Measurements from ENCODE around the gene KCNK18. TPM values are rescaled to one million over a fixed set of nuclear protein-coding genes. Genes with fewer than 3 reads are reported as not detected.

The KCNK18 gene
- total and polyA plus RNA-seq, 2 donors = 0.02 TPM; not detected in 1

DNA sequence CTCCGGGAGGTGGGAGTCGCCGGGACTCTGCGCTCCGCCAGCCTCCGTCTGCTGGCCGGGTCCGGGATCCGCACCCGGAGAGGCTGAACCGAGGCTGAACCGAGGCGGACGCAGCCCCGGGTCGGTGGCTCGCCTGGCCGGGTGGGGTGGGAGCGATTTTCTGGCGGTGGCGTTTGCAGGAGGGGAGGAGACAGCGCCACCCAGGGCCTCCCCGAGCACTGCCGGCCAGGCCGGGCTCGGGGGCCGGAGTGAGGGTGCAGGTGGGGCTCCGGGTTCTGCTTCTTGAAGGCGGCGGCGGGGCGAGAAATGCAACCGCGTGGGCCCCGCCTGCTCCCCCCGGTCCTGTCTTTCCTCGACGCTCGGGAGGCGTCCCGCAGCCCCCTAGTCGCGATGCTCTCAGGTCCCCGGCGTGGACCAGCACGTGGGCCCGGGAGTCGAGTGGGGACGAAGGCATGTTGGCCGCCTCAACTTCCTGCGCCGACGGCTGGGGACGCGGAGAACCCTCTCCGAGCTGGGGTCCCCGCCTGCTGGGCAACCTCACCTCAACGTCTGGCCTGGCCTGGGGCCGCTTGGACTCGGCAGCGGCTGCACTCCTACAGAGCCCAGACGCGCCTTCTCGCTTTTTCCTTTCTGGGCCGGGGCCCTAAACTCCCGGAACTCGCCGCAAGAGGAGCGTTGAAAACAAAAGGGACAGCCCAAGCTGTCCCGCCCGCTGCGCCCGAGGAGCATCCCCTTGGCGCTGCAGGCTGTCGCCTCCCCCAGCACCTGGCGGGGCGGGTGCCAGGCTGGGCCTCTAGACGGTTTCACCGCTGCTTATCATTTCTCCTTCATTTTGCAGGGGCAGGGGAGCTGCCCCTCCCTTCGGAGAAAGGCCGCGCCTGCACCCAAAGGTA is 34.0 kb upstream of the KCNK18 start:
- Histone ChIP-seq H3K27me3 (ENCODE audit: control insufficient read depth in 2 of 2, insufficient read depth in 1 of 2, low read length in 1 of 2) (peaks cover 86 to 100% of the 10 kb centered on the region in 2 donors), H3K4me3 (ENCODE audit: low read length in 2 of 2) (no peak overlapping the region), H3K27ac (ENCODE audit: low read depth in 1 of 2, low read length in 1 of 2) (no peak overlapping the region), H3K4me1 (ENCODE audit: control insufficient read depth in 2 of 2, insufficient read depth in 2 of 2, low read length in 2 of 2) (peaks cover 0 to 9% of the 10 kb centered on the region in 2 donors), H3K9me3 (ENCODE audit: control insufficient read depth in 2 of 2, insufficient read depth in 1 of 2, low read length in 1 of 2) (peaks cover 0 to 6% of the 10 kb centered on the region in 2 donors), H3K36me3 (ENCODE audit: control insufficient read depth in 2 of 2, insufficient read depth in 2 of 2, low read length in 1 of 2) (no peaks in the 10 kb centered on the region)
- no peak for DNase-seq (ENCODE audit: low read depth in 6 of 9, low spot score in 9 of 9)
- WGBS = 4% methylated on average over 82 of the region's 82 CpGs

GRCh38 chr10:117163954-117164548 is 33.2 kb upstream of the KCNK18 start:
- no peak overlapping the region for H3K4me3 ChIP-seq (ENCODE audit: low read length in 2 of 2)
- peaks cover 0 to 6% of the 10 kb centered on the region in 2 donors for H3K9me3 ChIP-seq (ENCODE audit: control insufficient read depth in 2 of 2, insufficient read depth in 1 of 2, low read length in 1 of 2)
- H3K27ac ChIP-seq (ENCODE audit: low read depth in 1 of 2, low read length in 1 of 2) = no peak overlapping the region
- WGBS = 14% methylated on average over 16 of the region's 16 CpGs
- no peaks in the 10 kb centered on the region for H3K36me3 ChIP-seq (ENCODE audit: control insufficient read depth in 2 of 2, insufficient read depth in 2 of 2, low read length in 1 of 2)
- peaks cover 0 to 9% of the 10 kb centered on the region in 2 donors for H3K4me1 ChIP-seq (ENCODE audit: control insufficient read depth in 2 of 2, insufficient read depth in 2 of 2, low read length in 2 of 2)
- H3K27me3 ChIP-seq (ENCODE audit: control insufficient read depth in 2 of 2, insufficient read depth in 1 of 2, low read length in 1 of 2) = peaks cover 90 to 100% of the 10 kb centered on the region in 2 donors
- no peak for DNase-seq (ENCODE audit: low read depth in 6 of 9, low spot score in 9 of 9)

- WGBS = 5% methylated on average over 32 of the region's 32 CpGs
- H3K27me3 ChIP-seq (ENCODE audit: control insufficient read depth in 2 of 2, insufficient read depth in 1 of 2, low read length in 1 of 2) = peaks cover 90 to 100% of the 10 kb centered on the region in 2 donors
- peaks cover 0 to 9% of the 10 kb centered on the region in 2 donors for H3K4me1 ChIP-seq (ENCODE audit: control insufficient read depth in 2 of 2, insufficient read depth in 2 of 2, low read length in 2 of 2)
- DNase-seq (ENCODE audit: low read depth in 6 of 9, low spot score in 9 of 9) = no peak
- no peak overlapping the region for H3K27ac ChIP-seq (ENCODE audit: low read depth in 1 of 2, low read length in 1 of 2)
- H3K9me3 ChIP-seq (ENCODE audit: control insufficient read depth in 2 of 2, insufficient read depth in 1 of 2, low read length in 1 of 2) = peaks cover 0 to 6% of the 10 kb centered on the region in 2 donors
- H3K4me3 ChIP-seq (ENCODE audit: low read length in 2 of 2) = no peak overlapping the region
- no peaks in the 10 kb centered on the region for H3K36me3 ChIP-seq (ENCODE audit: control insufficient read depth in 2 of 2, insufficient read depth in 2 of 2, low read length in 1 of 2)
Observed at GRCh38 chr10:117164592-117165537, 32.4 kb upstream of the KCNK18 start.

DNA sequence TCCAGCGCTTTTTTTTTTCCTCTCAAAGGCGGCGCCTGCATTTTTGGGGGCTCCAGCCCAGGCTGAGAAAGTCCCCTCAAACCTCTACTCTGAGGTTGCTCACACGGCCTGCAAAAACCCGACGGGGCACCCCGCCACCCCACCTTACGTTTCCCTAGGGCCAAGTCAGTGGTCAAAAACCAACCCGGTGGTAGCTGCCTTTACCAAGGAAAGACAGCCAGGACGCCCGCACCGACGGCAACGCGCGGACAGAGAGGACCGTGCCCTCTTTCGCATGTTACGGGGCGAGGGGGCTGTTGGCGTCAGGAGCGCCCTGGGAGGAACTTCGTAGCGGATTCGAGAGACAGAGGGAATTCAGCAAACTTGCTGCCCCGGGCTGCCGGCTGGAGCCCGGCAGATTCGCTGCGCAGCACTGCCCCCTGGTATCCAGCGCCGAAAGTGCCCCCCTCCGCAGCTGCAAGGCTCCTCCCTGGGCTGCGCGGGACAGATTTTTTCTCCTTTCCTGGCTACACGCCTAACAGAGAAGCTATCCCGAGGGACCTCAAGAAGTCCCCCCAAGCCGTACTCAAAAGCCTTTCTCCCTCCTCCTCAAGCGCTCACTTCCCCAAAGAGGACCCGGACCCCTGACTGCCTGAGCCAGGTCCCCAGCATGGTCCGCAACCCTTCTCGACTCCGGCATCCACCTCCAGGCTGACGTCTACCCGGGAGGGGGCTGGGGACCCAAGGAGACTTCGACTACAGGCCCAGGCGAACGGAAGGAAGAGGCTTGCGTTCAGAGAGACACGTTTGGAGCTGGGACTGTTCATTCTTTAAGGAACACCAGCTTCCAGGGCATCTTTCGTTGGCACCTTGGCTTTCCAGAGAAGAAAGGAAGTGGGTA is 31.5 kb upstream of the KCNK18 start:
- no peak overlapping the region for H3K4me3 ChIP-seq (ENCODE audit: low read length in 2 of 2)
- H3K36me3 ChIP-seq (ENCODE audit: control insufficient read depth in 2 of 2, insufficient read depth in 2 of 2, low read length in 1 of 2) = no peaks in the 10 kb centered on the region
- peaks cover 0 to 6% of the 10 kb centered on the region in 2 donors for H3K9me3 ChIP-seq (ENCODE audit: control insufficient read depth in 2 of 2, insufficient read depth in 1 of 2, low read length in 1 of 2)
- WGBS = 3% methylated on average over 51 of the region's 51 CpGs
- H3K27ac ChIP-seq (ENCODE audit: low read depth in 1 of 2, low read length in 1 of 2) = no peak overlapping the region
- DNase-seq (ENCODE audit: low read depth in 6 of 9, low spot score in 9 of 9) = peak in 1 of 9 donors; percentile 21
- peaks cover 0 to 9% of the 10 kb centered on the region in 2 donors for H3K4me1 ChIP-seq (ENCODE audit: control insufficient read depth in 2 of 2, insufficient read depth in 2 of 2, low read length in 2 of 2)
- H3K27me3 ChIP-seq (ENCODE audit: control insufficient read depth in 2 of 2, insufficient read depth in 1 of 2, low read length in 1 of 2) = peaks cover 87 to 100% of the 10 kb centered on the region in 2 donors

GRCh38 chr10:117166418-117167345 is 30.6 kb upstream of the KCNK18 start:
- no peak for DNase-seq (ENCODE audit: low read depth in 6 of 9, low spot score in 9 of 9)
- Histone ChIP-seq H3K4me1 (ENCODE audit: control insufficient read depth in 2 of 2, insufficient read depth in 2 of 2, low read length in 2 of 2) (peaks cover 0 to 9% of the 10 kb centered on the region in 2 donors), H3K27ac (ENCODE audit: low read depth in 1 of 2, low read length in 1 of 2) (no peak overlapping the region), H3K27me3 (ENCODE audit: control insufficient read depth in 2 of 2, insufficient read depth in 1 of 2, low read length in 1 of 2) (peaks cover 82 to 99% of the 10 kb centered on the region in 2 donors), H3K4me3 (ENCODE audit: low read length in 2 of 2) (no peak overlapping the region), H3K36me3 (ENCODE audit: control insufficient read depth in 2 of 2, insufficient read depth in 2 of 2, low read length in 1 of 2) (no peaks in the 10 kb centered on the region), H3K9me3 (ENCODE audit: control insufficient read depth in 2 of 2, insufficient read depth in 1 of 2, low read length in 1 of 2) (peaks cover 0 to 6% of the 10 kb centered on the region in 2 donors)
- 14% methylated on average over 41 of the region's 41 CpGs for WGBS

GRCh38 chr10:117167346-117167788 is 29.9 kb upstream of the KCNK18 start:
- Histone ChIP-seq H3K27me3 (ENCODE audit: control insufficient read depth in 2 of 2, insufficient read depth in 1 of 2, low read length in 1 of 2) (peaks cover 79 to 98% of the 10 kb centered on the region in 2 donors), H3K9me3 (ENCODE audit: control insufficient read depth in 2 of 2, insufficient read depth in 1 of 2, low read length in 1 of 2) (peaks cover 0 to 6% of the 10 kb centered on the region in 2 donors), H3K4me1 (ENCODE audit: control insufficient read depth in 2 of 2, insufficient read depth in 2 of 2, low read length in 2 of 2) (peaks cover 0 to 9% of the 10 kb centered on the region in 2 donors), H3K27ac (ENCODE audit: low read depth in 1 of 2, low read length in 1 of 2) (no peak overlapping the region), H3K4me3 (ENCODE audit: low read length in 2 of 2) (no peak overlapping the region), H3K36me3 (ENCODE audit: control insufficient read depth in 2 of 2, insufficient read depth in 2 of 2, low read length in 1 of 2) (no peaks in the 10 kb centered on the region)
- WGBS = 15% methylated on average over 21 of the region's 21 CpGs
- DNase-seq (ENCODE audit: low read depth in 6 of 9, low spot score in 9 of 9) = no peak

GRCh38 chr10:117167789-117168674 is 29.3 kb upstream of the KCNK18 start:
- peak in 5 of 9 donors; percentile 25 to 64 (median 47) for DNase-seq (ENCODE audit: low read depth in 6 of 9, low spot score in 9 of 9)
- Histone ChIP-seq H3K9me3 (ENCODE audit: control insufficient read depth in 2 of 2, insufficient read depth in 1 of 2, low read length in 1 of 2) (peaks cover 0 to 6% of the 10 kb centered on the region in 2 donors), H3K27ac (ENCODE audit: low read depth in 1 of 2, low read length in 1 of 2) (no peak overlapping the region), H3K27me3 (ENCODE audit: control insufficient read depth in 2 of 2, insufficient read depth in 1 of 2, low read length in 1 of 2) (peaks cover 75 to 98% of the 10 kb centered on the region in 2 donors), H3K4me1 (ENCODE audit: control insufficient read depth in 2 of 2, insufficient read depth in 2 of 2, low read length in 2 of 2) (peaks cover 0 to 9% of the 10 kb centered on the region in 2 donors), H3K36me3 (ENCODE audit: control insufficient read depth in 2 of 2, insufficient read depth in 2 of 2, low read length in 1 of 2) (no peaks in the 10 kb centered on the region), H3K4me3 (ENCODE audit: low read length in 2 of 2) (peak overlapping the region in 1 of 2 donors; percentile 26)
- 5% methylated on average over 75 of the region's 75 CpGs for WGBS
